ENCODE data around the gene GAS7. TPM values are rescaled to one million over a fixed set of nuclear protein-coding genes. Genes with fewer than 3 reads are reported as not detected.

GAS7 gene
- total RNA-seq, 1 experiment from 2014 or later: 6.0 TPM

DNA sequence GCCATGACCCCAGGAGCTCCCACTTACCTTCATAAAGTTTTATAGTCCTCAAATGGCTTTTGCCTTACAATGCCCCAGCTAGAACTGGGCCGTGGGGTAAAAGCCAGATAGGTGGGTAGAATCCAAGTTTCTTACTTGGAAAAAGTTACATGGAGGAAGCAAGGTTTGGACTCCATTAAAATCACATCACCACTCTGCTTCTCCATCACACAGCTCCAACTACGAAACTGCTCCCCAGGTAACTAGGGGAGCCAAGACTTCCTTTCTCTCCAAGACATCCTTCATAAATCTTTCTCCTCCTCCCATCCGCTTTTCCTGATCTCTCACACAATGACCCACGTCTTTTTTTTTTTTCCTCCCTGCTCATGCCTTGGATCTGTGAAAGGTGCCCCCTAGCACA is 162.5 kb downstream of the GAS7 start:
- no peak overlapping the region for H4K91ac ChIP-seq (ENCODE audit: insufficient read length, low read depth, low read length)
- H3K56ac ChIP-seq (ENCODE audit: insufficient read length, low read depth, low read length): no peak overlapping the region
- no peak overlapping the region for H2BK120ac ChIP-seq (ENCODE audit: low read depth, low read length, poor library complexity, severe bottlenecking)
- no peak overlapping the region for H2BK15ac ChIP-seq (ENCODE audit: low read depth, low read length)
- H3K79me1 ChIP-seq (ENCODE audit: insufficient read depth, low read depth, low read length, poor library complexity, severe bottlenecking): no peaks in the 10 kb centered on the region
- Mint-ChIP-seq H3K4me3 (no peak overlapping the region), H3K27ac (no peak overlapping the region), H3K27me3 (ENCODE audit: low read depth) (peaks cover under 1% of the 10 kb centered on the region; the same call in 1 of the 2 replicates), H3K9me3 (no peaks in the 10 kb centered on the region), H3K4me1 (peaks cover 13 to 14% of the 10 kb centered on the region in 2 experiments), H3K36me3 (ENCODE audit: insufficient read depth in 1 of 3, low read depth in 3 of 3) (no peaks in the 10 kb centered on the region; a peak in 1 of 7 replicates)
- no peak for DNase-seq
- no peak overlapping the region for H3K9ac ChIP-seq (ENCODE audit: extremely low read depth, insufficient read length, low read length)
- no peaks in the 10 kb centered on the region for H4K20me1 ChIP-seq (ENCODE audit: control insufficient read depth, insufficient read depth, insufficient read length)
- H4K8ac ChIP-seq (replicated peaks; ENCODE audit: insufficient read length, low read depth, low read length): no peak overlapping the region
- 0 out of 2 replicates have a peak, but pooled peaks cover 2% of the 10 kb centered on the region for H3K4me1 ChIP-seq (ENCODE audit: insufficient read depth, low read length)
- no peak overlapping the region for H2AFZ ChIP-seq (ENCODE audit: low read length)
- TF ChIP-seq, protein P1, sequence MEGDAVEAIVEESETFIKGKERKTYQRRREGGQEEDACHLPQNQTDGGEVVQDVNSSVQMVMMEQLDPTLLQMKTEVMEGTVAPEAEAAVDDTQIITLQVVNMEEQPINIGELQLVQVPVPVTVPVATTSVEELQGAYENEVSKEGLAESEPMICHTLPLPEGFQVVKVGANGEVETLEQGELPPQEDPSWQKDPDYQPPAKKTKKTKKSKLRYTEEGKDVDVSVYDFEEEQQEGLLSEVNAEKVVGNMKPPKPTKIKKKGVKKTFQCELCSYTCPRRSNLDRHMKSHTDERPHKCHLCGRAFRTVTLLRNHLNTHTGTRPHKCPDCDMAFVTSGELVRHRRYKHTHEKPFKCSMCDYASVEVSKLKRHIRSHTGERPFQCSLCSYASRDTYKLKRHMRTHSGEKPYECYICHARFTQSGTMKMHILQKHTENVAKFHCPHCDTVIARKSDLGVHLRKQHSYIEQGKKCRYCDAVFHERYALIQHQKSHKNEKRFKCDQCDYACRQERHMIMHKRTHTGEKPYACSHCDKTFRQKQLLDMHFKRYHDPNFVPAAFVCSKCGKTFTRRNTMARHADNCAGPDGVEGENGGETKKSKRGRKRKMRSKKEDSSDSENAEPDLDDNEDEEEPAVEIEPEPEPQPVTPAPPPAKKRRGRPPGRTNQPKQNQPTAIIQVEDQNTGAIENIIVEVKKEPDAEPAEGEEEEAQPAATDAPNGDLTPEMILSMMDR (conservative IDR thresholded peaks at IDR 0.05): no peak
- H3K79me2 ChIP-seq (ENCODE audit: insufficient read depth, low read length): no peaks in the 10 kb centered on the region
- H3K27ac ChIP-seq (ENCODE audit: insufficient read length, low read depth, low read length): no peak overlapping the region
- no peak overlapping the region for H3T11ph ChIP-seq (ENCODE audit: low read length)
- WGBS (ENCODE audit: extremely low coverage, insufficient read length, low lambda C conversion rate): no CpG with 5 or more reads among the region's 4 CpGs
- H3K18ac ChIP-seq (ENCODE audit: insufficient read length, low read depth, low read length): no peak overlapping the region
- no peak overlapping the region for H3K14ac ChIP-seq (ENCODE audit: insufficient read depth, low read length)
- no peak overlapping the region for H2BK5ac ChIP-seq (ENCODE audit: insufficient read length, low read length)
- H3K4ac ChIP-seq (ENCODE audit: low read depth, low read length): no peak overlapping the region
- no peak overlapping the region for H3K23ac ChIP-seq (ENCODE audit: insufficient read length, low read depth, low read length)
- no peak overlapping the region for H2AK5ac ChIP-seq (ENCODE audit: insufficient read length, low read length)
- no peak overlapping the region for H3K4me2 ChIP-seq (ENCODE audit: insufficient read depth, insufficient read length, low read length)
- H3K9me3 ChIP-seq (ENCODE audit: control insufficient read depth, low read depth, low read length): no peaks in the 10 kb centered on the region
- H4K5ac ChIP-seq (ENCODE audit: insufficient read length, low read depth, low read length): no peak overlapping the region
- no peak overlapping the region for H2BK20ac ChIP-seq (ENCODE audit: low read depth, low read length, poor library complexity, severe bottlenecking)
- no peak overlapping the region for H2BK12ac ChIP-seq (ENCODE audit: insufficient read length, low read depth, low read length)
- H3K27me3 ChIP-seq (ENCODE audit: insufficient read depth, low read length): no peaks in the 10 kb centered on the region
- H3K23me2 ChIP-seq (ENCODE audit: insufficient read length, low read depth, low read length, poor library complexity, severe bottlenecking): no peaks in the 10 kb centered on the region
